Mesenchymal stem cell (in vitro differentiated cells and primary cell): ENCODE results near the gene MICU1.

Experiments used
- DNase-seq: peaks from one replicate; pipeline ENCODE4 v3.0.0-alpha.2; 2013
- H2AFZ ChIP-seq: one replicate; pipeline ENCODE4 v1.6.1; 2013; ENCODE audit warnings: low read depth, mild to moderate bottlenecking, control low read depth, inconsistent platforms, low read length, moderate library complexity
- H2AK5ac ChIP-seq: 2 replicates; pipeline ENCODE4 v1.6.1; 2013; ENCODE audit warnings: low read length, moderate library complexity, mild to moderate bottlenecking, inconsistent platforms; ENCODE audit not compliant: severe bottlenecking
- H2BK120ac ChIP-seq: one replicate; pipeline ENCODE4 v1.6.1; 2013; ENCODE audit warnings: low read depth, mild to moderate bottlenecking, inconsistent platforms, low read length, moderate library complexity
- H2BK12ac ChIP-seq, 2 experiments: one replicate each; pipeline ENCODE4 v1.6.1; 2013; ENCODE audit warnings: inconsistent platforms in 2 of 2, low read length in 2 of 2, mild to moderate bottlenecking in 2 of 2, moderate library complexity in 2 of 2, control low read depth in 1 of 2
- H2BK15ac ChIP-seq: one replicate; pipeline ENCODE4 v1.6.1; 2013; ENCODE audit warnings: mild to moderate bottlenecking, low read depth, inconsistent platforms; ENCODE audit not compliant: poor library complexity, severe bottlenecking
- H2BK5ac ChIP-seq: 2 replicates; pipeline ENCODE4 v1.6.1; 2013; ENCODE audit warnings: low read depth, mild to moderate bottlenecking, low read length, control low read depth, inconsistent platforms; ENCODE audit not compliant: poor library complexity, severe bottlenecking
- H3K14ac ChIP-seq, 2 experiments: one replicate each; pipeline ENCODE4 v1.6.1; 2013; ENCODE audit warnings: inconsistent platforms in 2 of 2, low read length in 2 of 2, control low read depth in 1 of 2, mild to moderate bottlenecking in 1 of 2, moderate library complexity in 1 of 2
- H3K18ac ChIP-seq, 2 experiments: one replicate each; pipeline ENCODE4 v1.6.1; 2013; ENCODE audit warnings: inconsistent platforms in 2 of 2, low read length in 2 of 2, control low read depth in 1 of 2, low read depth in 1 of 2, mild to moderate bottlenecking in 1 of 2
- H3K23ac ChIP-seq, 2 experiments: one replicate each; pipeline ENCODE4 v1.6.1; 2013; ENCODE audit warnings: inconsistent platforms in 2 of 2, low read length in 2 of 2, mild to moderate bottlenecking in 2 of 2, moderate library complexity in 2 of 2, control low read depth in 1 of 2
- H3K27ac ChIP-seq: 2 replicates; pipeline ENCODE4 v1.5.1; 2013; ENCODE audit warnings: mild to moderate bottlenecking, moderate library complexity, low read length, control low read depth, inconsistent platforms; ENCODE audit not compliant: poor library complexity, severe bottlenecking
- H3K27me3 ChIP-seq, 2 experiments: 2 replicates each; pipeline versions ENCODE4 v1.6.1 to v1.7.0; 2013; ENCODE audit warnings: low read length in 2 of 2, mild to moderate bottlenecking in 2 of 2, moderate library complexity in 2 of 2, control low read depth in 1 of 2, inconsistent platforms in 1 of 2; ENCODE audit not compliant: control insufficient read depth in 1 of 2, insufficient read depth in 1 of 2
- H3K36me3 ChIP-seq, 2 experiments: 2 replicates each; pipeline versions ENCODE4 v1.6.1 to v1.7.0; 2013; ENCODE audit warnings: low read length in 2 of 2, control low read depth in 1 of 2, inconsistent platforms in 1 of 2, low read depth in 1 of 2, mild to moderate bottlenecking in 1 of 2; ENCODE audit not compliant: insufficient read depth in 2 of 2, control insufficient read depth in 1 of 2
- H3K4ac ChIP-seq, 2 experiments: one replicate each; pipeline ENCODE4 v1.6.1; 2013; ENCODE audit warnings: inconsistent platforms in 2 of 2, low read length in 2 of 2, mild to moderate bottlenecking in 2 of 2, moderate library complexity in 2 of 2, control low read depth in 1 of 2, low read depth in 1 of 2
- H3K4me1 ChIP-seq: 2 replicates; pipeline ENCODE4 v1.6.1; 2013; ENCODE audit warnings: low read depth, low read length, control low read depth; ENCODE audit not compliant: control insufficient read depth, insufficient read depth
- H3K4me2 ChIP-seq: 2 replicates; pipeline ENCODE4 v1.6.1; 2013; ENCODE audit warnings: low read length, mild to moderate bottlenecking, inconsistent platforms; ENCODE audit not compliant: poor library complexity, severe bottlenecking
- H3K4me3 ChIP-seq, 2 experiments: 2 replicates each; pipeline versions ENCODE4 v1.5.1 to v1.7.0; 2013; ENCODE audit warnings: low read length in 2 of 2, mild to moderate bottlenecking in 2 of 2, control low read depth in 1 of 2, low read depth in 1 of 2; ENCODE audit not compliant: insufficient read depth in 1 of 2
- H3K79me1 ChIP-seq: replicated peaks from 2 replicates; pipeline ENCODE4 v1.6.1; 2013; ENCODE audit warnings: mild to moderate bottlenecking, control low read depth, low read length, inconsistent platforms; ENCODE audit not compliant: poor library complexity, severe bottlenecking
- H3K9ac ChIP-seq: 2 replicates; pipeline ENCODE4 v1.7.0; 2013; ENCODE audit warnings: mild to moderate bottlenecking, low read length, moderate library complexity
- H3K9me3 ChIP-seq: 2 replicates; pipeline ENCODE4 v1.7.0; 2013; ENCODE audit warnings: mild to moderate bottlenecking, low read length; ENCODE audit not compliant: control insufficient read depth
- H4K8ac ChIP-seq: one replicate; pipeline ENCODE4 v1.6.1; 2013; ENCODE audit warnings: inconsistent platforms, mild to moderate bottlenecking, low read length, moderate library complexity
- H4K91ac ChIP-seq: one replicate; pipeline ENCODE4 v1.6.1; 2013; ENCODE audit warnings: mild to moderate bottlenecking, low read length, inconsistent platforms
- WGBS: methylation state at CpG from one replicate; pipeline ENCODE4 v1.1.7; 2013; ENCODE audit warnings: mixed read lengths; 5-methylcytosine and 5-hydroxymethylcytosine counted together

Gene MICU1

GRCh38 chr10:72508033-72508432, 117.8 kb downstream of the MICU1 start:
- Histone ChIP-seq H3K27me3 (no peaks in the 10 kb centered on the region), H3K4me2 (no peak overlapping the region), H2AFZ (no peak overlapping the region), H3K23ac (no peak overlapping the region), H3K18ac (no peak overlapping the region), H4K8ac (no peak overlapping the region), H2BK120ac (no peak overlapping the region), H3K4me3 (no peak overlapping the region), H2AK5ac (no peak overlapping the region), H3K14ac (no peak overlapping the region), H3K27ac (no peak overlapping the region), H2BK15ac (no peak overlapping the region), H3K9me3 (peaks cover 14% of the 10 kb centered on the region), H3K4me1 (no peaks in the 10 kb centered on the region), H3K4ac (no peak overlapping the region), H3K79me1 (peaks cover 4% of the 10 kb centered on the region), H2BK5ac (no peak overlapping the region), H3K36me3 (peaks cover 3 to 36% of the 10 kb centered on the region in 2 experiments), H3K9ac (no peak overlapping the region), H2BK12ac (no peak overlapping the region), H4K91ac (no peak overlapping the region)
- no CpG with 5 or more reads among the region's 2 CpGs for WGBS
- DNase-seq: no peak

GRCh38 chr10:72506474-72506873, 119.4 kb downstream of the MICU1 start:
- Histone ChIP-seq H2AFZ (no peak overlapping the region), H3K4me1 (no peaks in the 10 kb centered on the region), H3K27ac (no peak overlapping the region), H2BK5ac (no peak overlapping the region), H3K14ac (no peak overlapping the region), H3K4me3 (no peak overlapping the region), H4K91ac (no peak overlapping the region), H2BK15ac (no peak overlapping the region), H3K18ac (no peak overlapping the region), H3K9ac (no peak overlapping the region), H3K27me3 (no peaks in the 10 kb centered on the region), H3K4me2 (no peak overlapping the region), H4K8ac (no peak overlapping the region), H3K9me3 (peaks cover 14% of the 10 kb centered on the region), H3K79me1 (peaks cover 6% of the 10 kb centered on the region), H3K23ac (no peak overlapping the region), H3K36me3 (peaks cover 3 to 36% of the 10 kb centered on the region in 2 experiments), H2BK120ac (no peak overlapping the region), H3K4ac (no peak overlapping the region), H2BK12ac (no peak overlapping the region), H2AK5ac (no peak overlapping the region)
- no peak for DNase-seq

- no peak overlapping the region for H3K18ac ChIP-seq
- no peak overlapping the region for H3K4me3 ChIP-seq
- 100% methylated on average over 5 of the region's 6 CpGs for WGBS
- H3K9me3 ChIP-seq: peaks cover 14% of the 10 kb centered on the region
- no peak overlapping the region for H3K4ac ChIP-seq
- no peak overlapping the region for H3K27ac ChIP-seq
- H3K36me3 ChIP-seq: peaks cover 3 to 36% of the 10 kb centered on the region in 2 experiments
- no peak overlapping the region for H2AFZ ChIP-seq
- no peak for DNase-seq
- no peaks in the 10 kb centered on the region for H3K4me1 ChIP-seq
- no peak overlapping the region for H4K8ac ChIP-seq
- no peak overlapping the region for H2BK15ac ChIP-seq
- H4K91ac ChIP-seq: no peak overlapping the region
- H3K23ac ChIP-seq: no peak overlapping the region
- no peak overlapping the region for H3K9ac ChIP-seq
- no peak overlapping the region for H2AK5ac ChIP-seq
- H3K4me2 ChIP-seq: no peak overlapping the region
- H3K79me1 ChIP-seq: peaks cover 6% of the 10 kb centered on the region
- no peak overlapping the region for H3K14ac ChIP-seq
- no peak overlapping the region for H2BK5ac ChIP-seq
- H2BK120ac ChIP-seq: no peak overlapping the region
- H3K27me3 ChIP-seq: no peaks in the 10 kb centered on the region
- H2BK12ac ChIP-seq: no peak overlapping the region
Measured at GRCh38 chr10:72505435-72505834, 120.4 kb downstream of the MICU1 start.

- H3K4me2 ChIP-seq: no peak overlapping the region
- H3K18ac ChIP-seq: no peak overlapping the region
- H3K9me3 ChIP-seq: peaks cover 14% of the 10 kb centered on the region
- H4K8ac ChIP-seq: no peak overlapping the region
- DNase-seq: no peak
- no peaks in the 10 kb centered on the region for H3K27me3 ChIP-seq
- H2BK15ac ChIP-seq: no peak overlapping the region
- H3K4me3 ChIP-seq: no peak overlapping the region
- no peak overlapping the region for H3K4ac ChIP-seq
- H2AFZ ChIP-seq: no peak overlapping the region
- H2BK120ac ChIP-seq: no peak overlapping the region
- over 99% methylated on average over 3 of the region's 3 CpGs for WGBS
- H3K23ac ChIP-seq: no peak overlapping the region
- peaks cover 3 to 36% of the 10 kb centered on the region in 2 experiments for H3K36me3 ChIP-seq
- H3K4me1 ChIP-seq: no peaks in the 10 kb centered on the region
- H2BK12ac ChIP-seq: no peak overlapping the region
- peaks cover 6% of the 10 kb centered on the region for H3K79me1 ChIP-seq
- H3K9ac ChIP-seq: peak overlapping the region; percentile 34
- no peak overlapping the region for H2AK5ac ChIP-seq
- H3K14ac ChIP-seq: no peak overlapping the region
- no peak overlapping the region for H4K91ac ChIP-seq
- no peak overlapping the region for H3K27ac ChIP-seq
- no peak overlapping the region for H2BK5ac ChIP-seq
Measured at GRCh38 chr10:72503694-72504438, 122.0 kb downstream of the MICU1 start.
